OCI-LY3 (cell line): ENCODE measurements around the gene MEIS3.

Experiments
- CTCF ChIP-seq: fragments of 200-600, 300-600 bp; sonication (generic); IDR thresholded peaks from 2 replicates; pipeline ENCODE4 v1.5.1; 2014; ENCODE audit warnings: antibody characterized with exemption, low read length, low read depth
- EZH2phosphoT487 ChIP-seq: fragments of 200-600 bp; shearing (Covaris generic); IDR thresholded peaks from 2 replicates; pipeline ENCODE4 v1.6.1; 2018; ENCODE audit warnings: antibody characterized with exemption, mixed run types, low read depth

- TF ChIP-seq CTCF (no peak), EZH2phosphoT487 (no peak)
Observed at GRCh38 chr19:47376589-47377144, 42.7 kb downstream of the MEIS3 start.
